DMS53 (cell line): ENCODE data around the gene DGUOK.

ENCODE experiments used
- DNase-seq: peaks from one replicate; lab custom pipeline; 2025; lab: John Stamatoyannopoulos, UW

Gene DGUOK

DNA sequence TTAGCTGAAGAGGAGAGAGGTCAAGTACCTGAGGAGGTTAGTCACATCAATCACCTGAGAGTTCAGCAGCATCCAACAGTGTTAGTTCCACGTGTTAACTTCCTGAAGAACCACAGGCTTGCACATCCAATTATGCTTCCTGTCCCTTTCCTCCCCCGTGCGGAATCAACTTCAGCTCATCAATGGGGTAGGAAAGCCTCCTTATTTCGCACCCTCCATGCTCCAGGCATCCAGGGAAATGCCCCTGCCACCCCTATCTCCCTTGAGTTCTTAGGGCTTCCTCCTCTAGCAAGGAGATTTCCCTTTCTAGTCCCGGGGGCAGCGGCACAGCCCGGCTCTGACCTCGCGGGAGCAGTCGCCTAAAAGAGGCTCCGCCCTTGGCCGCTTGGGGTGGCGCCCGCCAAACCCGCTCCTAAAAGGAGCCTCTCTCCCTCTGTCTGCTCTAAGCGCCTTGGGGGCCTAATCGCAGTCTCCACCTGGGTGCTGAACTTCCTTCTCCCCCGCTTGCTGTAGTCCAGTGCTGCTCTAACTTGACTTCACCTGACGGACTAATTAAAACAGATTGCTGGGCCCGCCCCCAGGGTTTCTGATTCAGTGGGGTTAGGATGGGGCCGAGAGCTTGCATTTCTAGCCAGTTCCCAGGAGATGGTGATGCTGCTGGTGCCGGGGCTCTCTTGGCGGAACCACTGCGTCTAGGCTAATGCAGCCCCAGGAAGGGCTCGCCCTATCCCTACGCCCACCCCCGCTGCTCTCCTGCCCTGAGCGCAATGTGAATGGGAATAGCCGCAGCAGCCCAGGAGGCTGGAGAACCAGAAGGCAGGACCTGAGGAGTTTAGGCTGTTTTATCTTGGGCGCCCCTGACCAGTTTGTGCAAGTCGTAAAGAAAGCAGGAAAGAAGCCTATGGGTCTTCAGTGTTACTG, 54.7 kb downstream of the DGUOK start:
- DNase-seq, result peak; percentile 82

DNA sequence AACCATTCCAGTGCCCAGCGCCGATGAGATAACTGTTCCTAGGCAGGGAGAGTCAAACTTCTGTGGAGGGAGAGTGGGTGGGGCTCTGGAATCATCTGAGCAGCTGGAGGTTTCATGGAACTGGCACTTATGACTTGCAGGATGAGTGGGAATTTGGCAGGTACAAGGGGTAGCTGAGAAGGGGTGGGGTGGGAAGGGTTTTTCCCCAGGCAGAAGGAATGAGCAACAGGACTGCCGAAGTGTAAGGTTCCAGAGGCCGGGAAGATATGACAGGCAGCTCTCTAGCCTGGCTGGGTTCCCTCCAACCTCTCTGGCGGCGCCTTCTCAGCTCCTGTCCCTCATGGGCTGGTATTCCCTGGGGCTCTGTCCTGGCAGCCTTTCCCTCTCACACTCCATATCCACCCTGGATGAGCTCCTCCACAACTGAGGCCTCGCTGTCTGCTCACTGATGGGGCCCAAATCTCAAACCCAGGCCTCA, 55.5 kb downstream of the DGUOK start:
- peak; percentile 36 for DNase-seq

- DNase-seq, result peak; percentile 98
Observed at GRCh38 chr2:73983322-73984202, 56.9 kb downstream of the DGUOK start.

GRCh38 chr2:73984203-73984921, 57.7 kb downstream of the DGUOK start, which contains the start of gene TET3:
Gene TET3, plus strand, starts transcription at chr2:73984910. Its CDS starts 1,494 bp downstream, at chr2:73986404.
- DNase-seq, result peak; percentile 84

- peak; percentile 84 for DNase-seq
Observed at GRCh38 chr2:73984922-73985307, 58.2 kb downstream of the DGUOK start.

DNA sequence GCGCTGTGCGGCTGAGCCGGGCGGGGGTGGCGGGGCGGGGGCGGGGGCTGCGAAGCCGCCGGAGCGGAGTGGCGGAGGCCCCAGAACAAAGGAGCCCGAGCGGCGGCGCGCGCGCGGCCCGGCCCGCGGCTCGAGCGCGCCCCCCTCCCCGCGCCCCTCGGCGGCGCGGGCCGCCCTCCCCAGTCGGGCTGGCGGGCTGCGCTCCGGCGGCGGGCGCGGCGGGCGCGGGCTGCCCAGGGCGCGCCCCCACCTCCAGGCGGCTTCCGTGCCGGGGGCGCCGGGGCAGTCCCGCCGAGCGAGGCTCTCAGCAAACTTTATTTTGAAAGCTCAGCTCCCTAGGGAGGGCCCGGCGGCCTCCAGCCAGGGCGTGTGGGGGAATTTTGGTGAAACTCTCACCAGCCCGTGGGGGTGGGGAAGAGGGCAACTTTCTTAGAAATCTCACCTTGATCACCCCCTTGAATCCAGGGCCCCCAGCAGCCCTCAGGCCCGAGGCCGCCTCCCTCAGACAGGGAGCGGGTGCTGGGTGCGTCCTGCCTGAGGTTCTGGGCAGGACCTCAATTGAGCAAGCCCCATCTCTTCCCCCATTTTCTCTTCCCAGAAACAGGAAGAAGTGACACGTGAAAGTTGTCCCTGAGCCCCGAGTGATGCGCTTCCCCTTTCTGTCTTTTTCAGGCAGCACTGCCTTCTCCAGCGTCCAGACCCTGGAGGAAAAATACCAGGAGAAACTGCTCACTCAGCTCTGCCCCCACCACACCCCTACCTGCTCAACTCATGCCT, 58.8 kb downstream of the DGUOK start:
- peak; percentile 71 for DNase-seq

- DNase-seq, result peak; percentile 36
Observed at GRCh38 chr2:73986085-73986681, 59.5 kb downstream of the DGUOK start.

GRCh38 chr2:73987109-73987947, 60.6 kb downstream of the DGUOK start:
- DNase-seq, result no peak

GRCh38 chr2:73987948-73988700, 61.4 kb downstream of the DGUOK start:
- DNase-seq, result no peak

- no peak for DNase-seq
Observed at GRCh38 chr2:73989972-73990371, 63.3 kb downstream of the DGUOK start.

DNA sequence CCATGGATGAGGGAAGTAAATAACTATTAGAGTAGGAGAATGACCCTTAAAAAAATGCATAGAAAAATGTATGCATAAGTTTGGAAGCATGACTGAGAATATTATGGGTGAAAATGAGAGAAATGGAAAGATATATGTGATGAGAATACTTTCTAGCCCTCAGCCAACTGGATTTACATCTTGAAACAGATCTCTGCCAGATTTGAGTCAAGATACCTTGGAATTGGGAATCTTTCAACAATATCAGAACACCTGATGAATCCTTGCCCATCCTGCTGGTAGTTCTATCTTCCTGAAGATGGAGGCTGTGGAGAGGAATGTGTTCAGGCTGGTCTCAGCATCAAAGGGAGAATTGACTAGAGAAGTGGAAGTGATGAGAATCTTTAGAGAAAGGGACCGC, 63.9 kb downstream of the DGUOK start:
- DNase-seq, result no peak

GRCh38 chr2:73992036-73992435, 65.4 kb downstream of the DGUOK start:
- DNase-seq, result peak; percentile 46

GRCh38 chr2:73993376-73993775, 66.7 kb downstream of the DGUOK start:
- peak; percentile 25 for DNase-seq

DNA sequence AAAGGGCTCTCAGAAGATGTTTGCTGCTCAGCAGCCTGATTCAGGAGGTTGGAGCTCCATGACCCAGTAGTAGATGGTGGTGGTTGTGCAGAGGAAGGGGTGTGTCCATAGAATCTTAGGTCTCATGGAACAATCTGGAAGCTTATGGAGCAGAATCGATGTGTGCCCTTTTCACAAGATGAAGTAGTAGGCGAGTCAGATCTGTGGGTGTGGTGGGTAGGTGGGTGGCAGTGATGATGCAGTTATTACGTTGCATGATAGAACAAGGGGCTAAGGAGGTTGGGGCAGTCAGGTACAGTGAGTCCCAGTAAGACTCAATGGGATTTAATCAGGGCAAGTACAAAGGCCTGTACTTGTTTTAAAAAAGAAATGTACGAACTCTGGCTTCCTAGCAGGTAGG, 67.1 kb downstream of the DGUOK start:
- DNase-seq, result no peak

DNA sequence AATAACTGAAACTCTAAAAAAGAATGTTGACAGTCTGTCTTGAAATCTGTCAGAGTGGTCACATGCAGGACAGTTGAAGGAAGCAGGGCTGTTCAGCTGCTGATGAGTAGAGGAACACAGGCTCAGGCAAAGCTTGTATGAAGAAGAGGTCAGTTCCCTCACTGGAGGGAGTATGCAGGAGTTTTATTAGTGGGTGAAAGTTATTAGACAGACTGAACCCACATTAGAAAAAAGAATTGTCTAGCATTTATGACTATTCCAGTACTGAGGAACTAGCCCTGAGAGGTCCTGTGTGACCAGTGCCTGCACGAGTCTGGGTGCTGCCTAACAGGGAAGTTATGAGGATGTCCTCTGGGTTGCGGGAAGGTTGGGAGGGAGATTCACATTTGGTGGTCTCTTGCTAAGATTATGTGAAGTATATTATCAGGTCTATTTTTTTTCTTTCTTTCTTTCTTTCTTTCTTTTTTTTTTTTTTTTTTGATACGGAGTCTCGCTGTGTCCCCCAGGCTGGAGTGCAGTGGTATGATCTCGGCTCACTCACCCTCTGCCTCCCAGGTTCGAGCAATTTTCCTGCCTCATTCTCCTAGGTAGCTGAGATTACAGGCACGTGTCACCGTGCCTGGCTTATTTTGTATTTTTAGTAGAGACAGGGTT, 67.6 kb downstream of the DGUOK start:
- DNase-seq, result no peak

- DNase-seq, result no peak
Observed at GRCh38 chr2:73995810-73996209, 69.1 kb downstream of the DGUOK start.

DNA sequence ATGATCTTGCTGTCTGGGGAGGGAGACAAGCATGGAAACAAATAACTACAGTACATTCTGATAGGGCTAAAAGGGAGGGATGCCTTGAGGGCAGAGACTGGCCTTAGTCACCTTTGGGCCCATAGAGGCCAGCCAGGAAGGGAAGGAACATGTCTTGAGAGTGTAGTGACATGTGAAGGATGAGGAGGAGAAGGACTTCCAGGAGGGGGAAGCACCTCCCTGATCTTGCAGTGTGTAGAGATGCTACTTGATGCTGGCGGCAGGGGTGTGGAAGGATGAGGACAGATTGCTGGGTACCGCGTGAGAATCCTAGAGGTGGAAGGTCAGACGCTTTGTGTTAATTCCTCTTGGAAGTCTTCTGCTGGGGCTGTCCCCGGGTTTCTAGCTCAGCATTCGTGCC, 71.1 kb downstream of the DGUOK start:
- no peak for DNase-seq

GRCh38 chr2:73998451-73998850, 71.8 kb downstream of the DGUOK start:
- no peak for DNase-seq

DNA sequence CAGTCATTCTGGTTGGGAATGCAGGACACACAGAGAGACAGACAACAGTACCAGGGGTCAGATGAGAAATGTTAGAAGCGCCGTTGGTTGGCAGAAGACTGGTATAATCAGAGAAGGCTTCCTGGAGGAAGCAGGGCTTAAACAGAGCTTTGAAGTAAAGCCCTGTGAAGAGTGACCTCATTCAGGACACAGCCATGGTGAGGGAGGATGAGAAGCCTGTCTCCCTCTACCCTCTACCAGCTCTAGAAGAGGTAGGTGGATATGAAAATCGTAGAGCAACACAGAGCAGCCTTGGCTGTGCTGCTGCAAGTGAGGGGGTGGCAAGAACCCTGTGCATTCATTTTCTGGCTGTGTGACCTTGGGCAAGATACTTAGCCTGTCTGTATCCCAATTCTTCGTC, 72.3 kb downstream of the DGUOK start:
- DNase-seq, result peak; percentile 11
